HepG2 (cell line): ENCODE results near the gene SDK1. TPM values are rescaled to one million over a fixed set of nuclear protein-coding genes. Genes with fewer than 3 reads are reported as not detected.

Experiments
- ARNT2 ChIP-seq: sonication (generic); formaldehyde crosslinking; IDR thresholded peaks from 2 replicates; pipeline ENCODE4 v1.8.0; 2022; ENCODE audit warnings: mild to moderate bottlenecking, low read depth, missing genetic modification reagents, moderate library complexity
- ERF ChIP-seq: IDR thresholded peaks from 2 replicates; pipeline ENCODE4 v1.6.1; 2018; ENCODE audit warnings: missing biosample characterization, missing genetic modification reagents
- GLI4 ChIP-seq: sonication (generic); formaldehyde crosslinking; IDR thresholded peaks from 2 replicates; pipeline ENCODE4 v1.5.1; 2020; ENCODE audit warnings: missing genetic modification reagents, mild to moderate bottlenecking, moderate library complexity, borderline replicate concordance
- HBP1 ChIP-seq: IDR thresholded peaks from 2 replicates; pipeline ENCODE4 v1.6.1; 2016; ENCODE audit warnings: low read depth, control low read depth
- HNF1B ChIP-seq: sonication (generic); formaldehyde crosslinking; IDR thresholded peaks from 2 replicates; pipeline ENCODE4 v1.5.1; 2020; ENCODE audit warnings: mild to moderate bottlenecking, moderate library complexity, missing genetic modification reagents
- HNRNPK ChIP-seq: fragments of 200-400 bp; formaldehyde crosslinking; IDR thresholded peaks from 2 replicates; pipeline ENCODE4 v1.6.1; 2018; ENCODE audit warnings: low read length, low read depth, moderate library complexity, mild to moderate bottlenecking; ENCODE audit not compliant: poor library complexity, severe bottlenecking
- LRRFIP1 ChIP-seq: sonication (generic); formaldehyde crosslinking; conservative IDR thresholded peaks from 2 replicates; pipeline ENCODE4 v1.4.0; 2020; ENCODE audit warnings: missing genetic modification reagents
- MXD1 ChIP-seq: sonication (generic); formaldehyde crosslinking; IDR thresholded peaks from 2 replicates; pipeline ENCODE4 v1.4.0; 2020; ENCODE audit warnings: mild to moderate bottlenecking, missing genetic modification reagents
- NPAS2 ChIP-seq: sonication (generic); formaldehyde crosslinking; IDR thresholded peaks from 2 replicates; pipeline ENCODE4 v1.8.0; 2022; ENCODE audit warnings: mild to moderate bottlenecking, missing genetic modification reagents, borderline replicate concordance
- SALL1 ChIP-seq: sonication (generic); formaldehyde crosslinking; IDR thresholded peaks from 2 replicates; pipeline ENCODE4 v1.8.0; 2022; ENCODE audit warnings: mild to moderate bottlenecking, missing genetic modification reagents
- THRA ChIP-seq: sonication (generic); formaldehyde crosslinking; IDR thresholded peaks from 2 replicates; pipeline ENCODE4 v1.4.0; 2020; ENCODE audit warnings: missing genetic modification reagents, borderline replicate concordance
- YEATS4 ChIP-seq: sonication (generic); formaldehyde crosslinking; IDR thresholded peaks from 2 replicates; pipeline ENCODE4 v1.4.0; 2020; ENCODE audit warnings: missing genetic modification reagents, borderline replicate concordance
- ZBTB25 ChIP-seq: IDR thresholded peaks from 2 replicates; pipeline ENCODE4 v1.6.1; 2018; ENCODE audit warnings: missing genetic modification reagents
- ZFP82 ChIP-seq: sonication (generic); formaldehyde crosslinking; IDR thresholded peaks from 2 replicates; pipeline ENCODE4 v1.5.1; 2020; ENCODE audit warnings: mild to moderate bottlenecking, missing genetic modification reagents, borderline replicate concordance
- ZFY ChIP-seq: sonication (generic); formaldehyde crosslinking; IDR thresholded peaks from 2 replicates; pipeline ENCODE4 v1.4.0; 2020; ENCODE audit warnings: missing genetic modification reagents
- ZMYM4 ChIP-seq: sonication (generic); formaldehyde crosslinking; IDR thresholded peaks from 2 replicates; pipeline ENCODE4 v1.8.1; 2023; ENCODE audit warnings: mild to moderate bottlenecking, missing genetic modification reagents
- ZNF317 ChIP-seq: sonication (generic); formaldehyde crosslinking; IDR thresholded peaks from 2 replicates; pipeline ENCODE4 v1.5.0; 2020; ENCODE audit warnings: mild to moderate bottlenecking, missing genetic modification reagents
- ZNF468 ChIP-seq: sonication (generic); formaldehyde crosslinking; IDR thresholded peaks from 2 replicates; pipeline ENCODE4 v1.8.0; 2022; ENCODE audit warnings: mild to moderate bottlenecking, moderate library complexity, missing genetic modification reagents
- ZNF557 ChIP-seq: sonication (generic); formaldehyde crosslinking; IDR thresholded peaks from 2 replicates; pipeline ENCODE4 v1.4.0; 2020; ENCODE audit warnings: missing genetic modification reagents
- polyA plus RNA-seq, 8 experiments: library from polyadenylated mRNA; depleted of rRNA in 3 of 8; stranded (reverse) in 7 of 8; unstranded in 1 of 8; fragments of >200 nt; fragmentation: Illumina TruSeq in 4 of 8; extraction: Trizol in 4 of 8; gene quantifications; 2 replicates each; pipeline versions ENCODE4 v1.2.1 to v1.2.3, GENCODE V29; 2011 to 2016; ENCODE audit warnings: low read depth in 4 of 8, missing spikeins in 1 of 8, mixed read lengths in 1 of 8; ENCODE audit not compliant: insufficient read depth in 1 of 8
- total RNA-seq, 5 experiments: library from RNA; depleted of rRNA; stranded (reverse); fragments of >200 nt; fragmentation: Illumina TruSeq; extraction: Trizol; gene quantifications; 2 replicates each; pipeline ENCODE4 v1.2.3, GENCODE V29; 2016; ENCODE audit warnings: low read depth in 1 of 5

SDK1 gene
- total and polyA plus RNA-seq, 2 of the 13 experiments (the other 11 are each of a cell fraction or from before 2014, with no cell fraction given), result 0.35 to 2.4 TPM

GRCh38 chr7:3300651-3301448 lies at the start of gene SDK1 (continued):
- TF ChIP-seq GLI4 (no peak), SALL1 (CRISPR knock-in tag) (peak; percentile 65), ZNF468 (no peak), YEATS4 (CRISPR knock-in tag) (no peak; the same call in 1 of the 2 replicates), ERF (peak; percentile 34; the same call in 1 of the 2 replicates), ZFY (CRISPR knock-in tag) (peak; percentile 22; the same call in 1 of the 2 replicates), ZNF557 (CRISPR knock-in tag) (no peak), THRA (CRISPR knock-in tag) (no peak), ZFP82 (CRISPR knock-in tag) (0 out of 2 replicates have a peak, but pooled peaks have one; percentile 38), NPAS2 (no peak), MXD1 (peak; percentile 33; the same call in 1 of the 2 replicates), HBP1 (CRISPR knock-in tag) (no peak), ARNT2 (CRISPR knock-in tag) (peak; percentile 63; the same call in 1 of the 2 replicates), ZMYM4 (CRISPR knock-in tag) (peak; percentile 48; the same call in 1 of the 2 replicates), ZNF317 (CRISPR knock-in tag) (no peak), LRRFIP1 (CRISPR knock-in tag) (no peak), ZBTB25 (CRISPR knock-in tag) (no peak), HNF1B (CRISPR knock-in tag) (no peak), HNRNPK (no peak)
